HepG2 (cell line): ENCODE data around the gene ADM5. TPM values are rescaled to one million over a fixed set of nuclear protein-coding genes. Genes with fewer than 3 reads are reported as not detected.
A peak's percentile ranks its signal among the peaks of the same experiment; 100 is the strongest.

Experiments
- ARHGAP35 ChIP-seq: sonication (generic); formaldehyde crosslinking; IDR thresholded peaks from 2 replicates; pipeline ENCODE4 v1.9.0; 2022; ENCODE audit warnings: mild to moderate bottlenecking, inconsistent platforms, moderate library complexity, missing genetic modification reagents, borderline replicate concordance
- FOXP1 ChIP-seq, 2 experiments: fragments of 450-650 bp in 1 of 2; IDR thresholded peaks; 2 replicates each; pipeline ENCODE4 v1.6.1; 2017 to 2018; ENCODE audit warnings: antibody characterized with exemption in 1 of 2
- GATAD1 ChIP-seq: IDR thresholded peaks from 2 replicates; pipeline ENCODE4 v1.6.1; 2016; ENCODE audit warnings: missing genetic modification reagents, missing compliant biosample characterization
- IKZF4 ChIP-seq: sonication (generic); formaldehyde crosslinking; IDR thresholded peaks from 2 replicates; pipeline ENCODE4 v1.5.1; 2020; ENCODE audit warnings: borderline replicate concordance, mild to moderate bottlenecking, low read depth, missing genetic modification reagents; ENCODE audit errors: not compliant biosample characterization
- ZFAT ChIP-seq: sonication (generic); formaldehyde crosslinking; conservative IDR thresholded peaks from 2 replicates; pipeline ENCODE4 v1.8.1; 2023; ENCODE audit warnings: missing genetic modification reagents, inconsistent platforms
- ZKSCAN8 ChIP-seq: IDR thresholded peaks from 2 replicates; pipeline ENCODE4 v1.6.1; 2016; ENCODE audit warnings: borderline replicate concordance, missing genetic modification reagents, missing compliant biosample characterization
- polyA plus RNA-seq, 8 experiments: library from polyadenylated mRNA; depleted of rRNA in 3 of 8; stranded (reverse) in 7 of 8; unstranded in 1 of 8; fragments of >200 nt; fragmentation: Illumina TruSeq in 4 of 8; extraction: Trizol in 4 of 8; gene quantifications; 2 replicates each; pipeline versions ENCODE4 v1.2.1 to v1.2.3, GENCODE V29; 2011 to 2016; ENCODE audit warnings: low read depth in 4 of 8, missing spikeins in 1 of 8, mixed read lengths in 1 of 8; ENCODE audit not compliant: insufficient read depth in 1 of 8
- total RNA-seq, 5 experiments: library from RNA; depleted of rRNA; stranded (reverse); fragments of >200 nt; fragmentation: Illumina TruSeq; extraction: Trizol; gene quantifications; 2 replicates each; pipeline ENCODE4 v1.2.3, GENCODE V29; 2016; ENCODE audit warnings: low read depth in 1 of 5
- TF ChIP-seq, protein P1 (sequence below): sonication (generic); formaldehyde crosslinking; IDR thresholded peaks from 2 replicates; pipeline ENCODE4 v1.9.0; 2021; ENCODE audit warnings: missing genetic modification reagents, borderline replicate concordance
- TF ChIP-seq, protein P2 (sequence below): sonication (generic); formaldehyde crosslinking; IDR thresholded peaks from 2 replicates; pipeline ENCODE4 v1.4.0; 2020; ENCODE audit warnings: missing genetic modification reagents
- TF ChIP-seq, protein P3 (sequence below): sonication (generic); formaldehyde crosslinking; IDR thresholded peaks from 2 replicates; pipeline ENCODE4 v1.4.0; 2020; ENCODE audit warnings: missing genetic modification reagents, borderline replicate concordance
- TF ChIP-seq, protein P4 (sequence below): sonication (generic); formaldehyde crosslinking; conservative IDR thresholded peaks from 2 replicates; pipeline ENCODE4 v1.4.0; 2020; ENCODE audit warnings: mild to moderate bottlenecking, missing genetic modification reagents, moderate library complexity

The ADM5 gene
- total and polyA plus RNA-seq, 2 of the 13 experiments (the other 11 are each of a cell fraction or from before 2014, with no cell fraction given): 2.7 to 4.1 TPM

DNA sequence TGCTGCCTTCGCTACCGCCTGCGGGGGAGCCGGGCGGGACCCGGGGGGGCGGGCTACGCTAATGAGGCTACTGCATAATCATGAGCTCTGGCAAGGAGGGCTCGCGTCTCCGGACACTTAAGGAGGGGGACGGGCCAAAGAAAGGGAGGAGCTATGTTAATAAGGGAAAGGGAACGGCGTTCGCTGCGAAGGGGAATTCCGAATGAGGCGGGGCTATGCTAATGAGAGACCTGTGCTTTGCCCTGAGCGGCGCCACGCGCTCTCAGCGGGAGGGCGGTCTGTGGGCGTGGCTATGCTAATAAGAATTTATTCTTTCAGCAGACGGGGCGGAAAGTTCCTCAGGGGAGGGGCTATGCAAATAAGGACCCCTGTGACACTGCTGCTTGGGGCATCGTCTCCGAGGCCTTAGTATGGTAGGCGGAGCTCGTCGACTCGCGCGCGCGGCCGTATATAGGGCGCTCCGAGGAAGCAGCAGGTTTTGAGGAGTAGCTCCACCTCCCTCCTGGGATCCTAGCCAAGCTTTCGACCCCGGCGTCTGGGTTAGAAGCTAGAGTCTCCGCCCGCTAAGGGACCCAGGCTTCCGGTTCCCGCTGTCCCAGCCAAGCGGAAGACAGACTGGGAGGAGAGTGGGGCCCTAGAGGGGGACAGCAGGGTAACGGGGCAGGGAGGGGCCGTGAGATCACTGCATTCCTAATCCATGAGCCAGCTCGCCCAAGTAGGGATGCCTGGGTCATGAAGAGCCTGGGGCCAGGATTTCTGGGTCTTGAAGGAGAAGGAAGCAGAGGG, 49.1 kb upstream of the ADM5 start, which contains the start of gene RRAS (continued):
- TF ChIP-seq, protein P1, sequence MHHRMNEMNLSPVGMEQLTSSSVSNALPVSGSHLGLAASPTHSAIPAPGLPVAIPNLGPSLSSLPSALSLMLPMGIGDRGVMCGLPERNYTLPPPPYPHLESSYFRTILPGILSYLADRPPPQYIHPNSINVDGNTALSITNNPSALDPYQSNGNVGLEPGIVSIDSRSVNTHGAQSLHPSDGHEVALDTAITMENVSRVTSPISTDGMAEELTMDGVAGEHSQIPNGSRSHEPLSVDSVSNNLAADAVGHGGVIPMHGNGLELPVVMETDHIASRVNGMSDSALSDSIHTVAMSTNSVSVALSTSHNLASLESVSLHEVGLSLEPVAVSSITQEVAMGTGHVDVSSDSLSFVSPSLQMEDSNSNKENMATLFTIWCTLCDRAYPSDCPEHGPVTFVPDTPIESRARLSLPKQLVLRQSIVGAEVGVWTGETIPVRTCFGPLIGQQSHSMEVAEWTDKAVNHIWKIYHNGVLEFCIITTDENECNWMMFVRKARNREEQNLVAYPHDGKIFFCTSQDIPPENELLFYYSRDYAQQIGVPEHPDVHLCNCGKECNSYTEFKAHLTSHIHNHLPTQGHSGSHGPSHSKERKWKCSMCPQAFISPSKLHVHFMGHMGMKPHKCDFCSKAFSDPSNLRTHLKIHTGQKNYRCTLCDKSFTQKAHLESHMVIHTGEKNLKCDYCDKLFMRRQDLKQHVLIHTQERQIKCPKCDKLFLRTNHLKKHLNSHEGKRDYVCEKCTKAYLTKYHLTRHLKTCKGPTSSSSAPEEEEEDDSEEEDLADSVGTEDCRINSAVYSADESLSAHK: no peak
- TF ChIP-seq ZFAT (CRISPR knock-in tag) (no peak), ZKSCAN8 (CRISPR knock-in tag) (peak; percentile 45; the same call in 1 of the 2 replicates), ARHGAP35 (CRISPR knock-in tag) (no peak; the same call in 1 of the 2 replicates), FOXP1 (IDR thresholded peaks at IDR 0.05) (no peak), FOXP1 (CRISPR knock-in tag; IDR thresholded peaks at IDR 0.05) (no peak), IKZF4 (CRISPR knock-in tag) (peak; percentile 58), GATAD1 (CRISPR knock-in tag) (peak; percentile 70)
- TF ChIP-seq, protein P2, sequence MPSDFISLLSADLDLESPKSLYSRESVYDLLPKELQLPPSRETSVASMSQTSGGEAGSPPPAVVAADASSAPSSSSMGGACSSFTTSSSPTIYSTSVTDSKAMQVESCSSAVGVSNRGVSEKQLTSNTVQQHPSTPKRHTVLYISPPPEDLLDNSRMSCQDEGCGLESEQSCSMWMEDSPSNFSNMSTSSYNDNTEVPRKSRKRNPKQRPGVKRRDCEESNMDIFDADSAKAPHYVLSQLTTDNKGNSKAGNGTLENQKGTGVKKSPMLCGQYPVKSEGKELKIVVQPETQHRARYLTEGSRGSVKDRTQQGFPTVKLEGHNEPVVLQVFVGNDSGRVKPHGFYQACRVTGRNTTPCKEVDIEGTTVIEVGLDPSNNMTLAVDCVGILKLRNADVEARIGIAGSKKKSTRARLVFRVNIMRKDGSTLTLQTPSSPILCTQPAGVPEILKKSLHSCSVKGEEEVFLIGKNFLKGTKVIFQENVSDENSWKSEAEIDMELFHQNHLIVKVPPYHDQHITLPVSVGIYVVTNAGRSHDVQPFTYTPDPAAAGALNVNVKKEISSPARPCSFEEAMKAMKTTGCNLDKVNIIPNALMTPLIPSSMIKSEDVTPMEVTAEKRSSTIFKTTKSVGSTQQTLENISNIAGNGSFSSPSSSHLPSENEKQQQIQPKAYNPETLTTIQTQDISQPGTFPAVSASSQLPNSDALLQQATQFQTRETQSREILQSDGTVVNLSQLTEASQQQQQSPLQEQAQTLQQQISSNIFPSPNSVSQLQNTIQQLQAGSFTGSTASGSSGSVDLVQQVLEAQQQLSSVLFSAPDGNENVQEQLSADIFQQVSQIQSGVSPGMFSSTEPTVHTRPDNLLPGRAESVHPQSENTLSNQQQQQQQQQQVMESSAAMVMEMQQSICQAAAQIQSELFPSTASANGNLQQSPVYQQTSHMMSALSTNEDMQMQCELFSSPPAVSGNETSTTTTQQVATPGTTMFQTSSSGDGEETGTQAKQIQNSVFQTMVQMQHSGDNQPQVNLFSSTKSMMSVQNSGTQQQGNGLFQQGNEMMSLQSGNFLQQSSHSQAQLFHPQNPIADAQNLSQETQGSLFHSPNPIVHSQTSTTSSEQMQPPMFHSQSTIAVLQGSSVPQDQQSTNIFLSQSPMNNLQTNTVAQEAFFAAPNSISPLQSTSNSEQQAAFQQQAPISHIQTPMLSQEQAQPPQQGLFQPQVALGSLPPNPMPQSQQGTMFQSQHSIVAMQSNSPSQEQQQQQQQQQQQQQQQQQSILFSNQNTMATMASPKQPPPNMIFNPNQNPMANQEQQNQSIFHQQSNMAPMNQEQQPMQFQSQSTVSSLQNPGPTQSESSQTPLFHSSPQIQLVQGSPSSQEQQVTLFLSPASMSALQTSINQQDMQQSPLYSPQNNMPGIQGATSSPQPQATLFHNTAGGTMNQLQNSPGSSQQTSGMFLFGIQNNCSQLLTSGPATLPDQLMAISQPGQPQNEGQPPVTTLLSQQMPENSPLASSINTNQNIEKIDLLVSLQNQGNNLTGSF (CRISPR knock-in tag): no peak
- TF ChIP-seq, protein P3, sequence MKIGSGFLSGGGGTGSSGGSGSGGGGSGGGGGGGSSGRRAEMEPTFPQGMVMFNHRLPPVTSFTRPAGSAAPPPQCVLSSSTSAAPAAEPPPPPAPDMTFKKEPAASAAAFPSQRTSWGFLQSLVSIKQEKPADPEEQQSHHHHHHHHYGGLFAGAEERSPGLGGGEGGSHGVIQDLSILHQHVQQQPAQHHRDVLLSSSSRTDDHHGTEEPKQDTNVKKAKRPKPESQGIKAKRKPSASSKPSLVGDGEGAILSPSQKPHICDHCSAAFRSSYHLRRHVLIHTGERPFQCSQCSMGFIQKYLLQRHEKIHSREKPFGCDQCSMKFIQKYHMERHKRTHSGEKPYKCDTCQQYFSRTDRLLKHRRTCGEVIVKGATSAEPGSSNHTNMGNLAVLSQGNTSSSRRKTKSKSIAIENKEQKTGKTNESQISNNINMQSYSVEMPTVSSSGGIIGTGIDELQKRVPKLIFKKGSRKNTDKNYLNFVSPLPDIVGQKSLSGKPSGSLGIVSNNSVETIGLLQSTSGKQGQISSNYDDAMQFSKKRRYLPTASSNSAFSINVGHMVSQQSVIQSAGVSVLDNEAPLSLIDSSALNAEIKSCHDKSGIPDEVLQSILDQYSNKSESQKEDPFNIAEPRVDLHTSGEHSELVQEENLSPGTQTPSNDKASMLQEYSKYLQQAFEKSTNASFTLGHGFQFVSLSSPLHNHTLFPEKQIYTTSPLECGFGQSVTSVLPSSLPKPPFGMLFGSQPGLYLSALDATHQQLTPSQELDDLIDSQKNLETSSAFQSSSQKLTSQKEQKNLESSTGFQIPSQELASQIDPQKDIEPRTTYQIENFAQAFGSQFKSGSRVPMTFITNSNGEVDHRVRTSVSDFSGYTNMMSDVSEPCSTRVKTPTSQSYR: peak; percentile 28; the same call in 1 of the 2 replicates
- TF ChIP-seq, protein P4, sequence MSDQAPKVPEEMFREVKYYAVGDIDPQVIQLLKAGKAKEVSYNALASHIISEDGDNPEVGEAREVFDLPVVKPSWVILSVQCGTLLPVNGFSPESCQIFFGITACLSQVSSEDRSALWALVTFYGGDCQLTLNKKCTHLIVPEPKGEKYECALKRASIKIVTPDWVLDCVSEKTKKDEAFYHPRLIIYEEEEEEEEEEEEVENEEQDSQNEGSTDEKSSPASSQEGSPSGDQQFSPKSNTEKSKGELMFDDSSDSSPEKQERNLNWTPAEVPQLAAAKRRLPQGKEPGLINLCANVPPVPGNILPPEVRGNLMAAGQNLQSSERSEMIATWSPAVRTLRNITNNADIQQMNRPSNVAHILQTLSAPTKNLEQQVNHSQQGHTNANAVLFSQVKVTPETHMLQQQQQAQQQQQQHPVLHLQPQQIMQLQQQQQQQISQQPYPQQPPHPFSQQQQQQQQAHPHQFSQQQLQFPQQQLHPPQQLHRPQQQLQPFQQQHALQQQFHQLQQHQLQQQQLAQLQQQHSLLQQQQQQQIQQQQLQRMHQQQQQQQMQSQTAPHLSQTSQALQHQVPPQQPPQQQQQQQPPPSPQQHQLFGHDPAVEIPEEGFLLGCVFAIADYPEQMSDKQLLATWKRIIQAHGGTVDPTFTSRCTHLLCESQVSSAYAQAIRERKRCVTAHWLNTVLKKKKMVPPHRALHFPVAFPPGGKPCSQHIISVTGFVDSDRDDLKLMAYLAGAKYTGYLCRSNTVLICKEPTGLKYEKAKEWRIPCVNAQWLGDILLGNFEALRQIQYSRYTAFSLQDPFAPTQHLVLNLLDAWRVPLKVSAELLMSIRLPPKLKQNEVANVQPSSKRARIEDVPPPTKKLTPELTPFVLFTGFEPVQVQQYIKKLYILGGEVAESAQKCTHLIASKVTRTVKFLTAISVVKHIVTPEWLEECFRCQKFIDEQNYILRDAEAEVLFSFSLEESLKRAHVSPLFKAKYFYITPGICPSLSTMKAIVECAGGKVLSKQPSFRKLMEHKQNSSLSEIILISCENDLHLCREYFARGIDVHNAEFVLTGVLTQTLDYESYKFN (CRISPR knock-in tag): peak; percentile 93
